Fibroblast of mammary gland (primary cell): ENCODE measurements around the gene MGME1.

ENCODE experiments used
- DNase-seq: peaks from one replicate; pipeline ENCODE4 v3.0.0-alpha.2; 2010; ENCODE audit warnings: low read depth
- H3K4me3 ChIP-seq: 2 replicates; pipeline ENCODE4 v1.5.1; 2011; ENCODE audit warnings: low read depth, mild to moderate bottlenecking, low read length, moderate library complexity; ENCODE audit not compliant: control insufficient read depth
- CTCF ChIP-seq: conservative IDR thresholded peaks from 2 replicates; pipeline ENCODE4 v1.5.1; 2011; ENCODE audit warnings: low read depth, low read length, inconsistent platforms; ENCODE audit not compliant: control insufficient read depth, insufficient read depth

The MGME1 gene

GRCh38 chr20:17968366-17969277, at the start of gene MGME1, which contains the start of gene SNX5:
Gene MGME1, plus strand, starts transcription at chr20:17969018. Its CDS starts 842 bp downstream, at chr20:17969860.
Gene SNX5, minus strand, starts transcription at chr20:17968794. Its CDS starts 369 bp downstream, at chr20:17968425.
- peak; percentile 99 for DNase-seq
- H3K4me3 ChIP-seq = peak within 1 kb of the TSS; percentile 79
- no peak for TF ChIP-seq CTCF

GRCh38 chr20:17919149-17919548, 49.7 kb upstream of the MGME1 start:
- DNase-seq = no peak
- no peak overlapping the region for H3K4me3 ChIP-seq
- TF ChIP-seq CTCF = no peak

- no peak for DNase-seq
- H3K4me3 ChIP-seq = no peak overlapping the region
- TF ChIP-seq CTCF = no peak
These were observed 47.0 kb upstream of the MGME1 start for GRCh38 chr20:17921774-17922173.

GRCh38 chr20:17925141-17925939, 43.5 kb upstream of the MGME1 start:
- DNase-seq = no peak
- no peak for TF ChIP-seq CTCF
- H3K4me3 ChIP-seq = no peak overlapping the region

- no peak overlapping the region for H3K4me3 ChIP-seq
- no peak for TF ChIP-seq CTCF
- DNase-seq = no peak
These were observed 42.9 kb upstream of the MGME1 start for GRCh38 chr20:17925940-17926300.

GRCh38 chr20:17928211-17928611, 40.6 kb upstream of the MGME1 start:
- H3K4me3 ChIP-seq = no peak overlapping the region
- peak; percentile 58 for DNase-seq
- TF ChIP-seq CTCF = no peak
